ENCODE results near the gene TSPAN32. TPM values are rescaled to one million over a fixed set of nuclear protein-coding genes. Genes with fewer than 3 reads are reported as not detected.
A peak's percentile ranks its signal among the peaks of the same experiment; 100 is the strongest.

TSPAN32 gene
- total RNA-seq, 2 donors from 2014 or later: not detected

DNA sequence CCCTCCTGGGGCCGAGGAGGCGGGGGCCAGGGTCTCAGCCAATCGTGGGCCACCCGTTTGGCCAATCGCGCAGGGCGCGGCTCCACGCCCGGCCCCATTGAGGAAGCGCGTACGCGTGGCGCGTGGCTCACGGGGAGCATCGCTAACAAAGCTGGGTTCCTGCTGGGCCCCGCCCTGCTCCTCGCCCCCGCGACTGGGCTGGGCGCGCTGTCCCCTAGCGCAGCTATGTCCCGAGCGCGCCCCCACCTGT lies 30.8 kb upstream of the TSPAN32 start:
- Histone ChIP-seq H3K9me3 (ENCODE audit: control insufficient read depth, low read length) (no peaks in the 10 kb centered on the region), H3K4me3 (ENCODE audit: low read length) (no peak overlapping the region), H3K27ac (ENCODE audit: low read depth, low read length) (no peak overlapping the region), H3K4me1 (ENCODE audit: control insufficient read depth, insufficient read depth, low read length) (no peaks in the 10 kb centered on the region), H3K9ac (ENCODE audit: extremely low read depth, low read length, poor library complexity, severe bottlenecking) (no peak overlapping the region), H3K36me3 (ENCODE audit: control insufficient read depth, insufficient read depth, low read length) (no peaks in the 10 kb centered on the region), H3K27me3 (ENCODE audit: control insufficient read depth, insufficient read depth, low read length, poor library complexity, severe bottlenecking) (peaks cover 95% of the 10 kb centered on the region)
- no peak for DNase-seq
- no peak overlapping the region for H3K27ac Mint-ChIP-seq
- H3K27me3 Mint-ChIP-seq (ENCODE audit: insufficient read depth): peaks cover 88% of the 10 kb centered on the region
- no peak overlapping the region for H3K4me3 Mint-ChIP-seq
- TF ChIP-seq, protein P1, sequence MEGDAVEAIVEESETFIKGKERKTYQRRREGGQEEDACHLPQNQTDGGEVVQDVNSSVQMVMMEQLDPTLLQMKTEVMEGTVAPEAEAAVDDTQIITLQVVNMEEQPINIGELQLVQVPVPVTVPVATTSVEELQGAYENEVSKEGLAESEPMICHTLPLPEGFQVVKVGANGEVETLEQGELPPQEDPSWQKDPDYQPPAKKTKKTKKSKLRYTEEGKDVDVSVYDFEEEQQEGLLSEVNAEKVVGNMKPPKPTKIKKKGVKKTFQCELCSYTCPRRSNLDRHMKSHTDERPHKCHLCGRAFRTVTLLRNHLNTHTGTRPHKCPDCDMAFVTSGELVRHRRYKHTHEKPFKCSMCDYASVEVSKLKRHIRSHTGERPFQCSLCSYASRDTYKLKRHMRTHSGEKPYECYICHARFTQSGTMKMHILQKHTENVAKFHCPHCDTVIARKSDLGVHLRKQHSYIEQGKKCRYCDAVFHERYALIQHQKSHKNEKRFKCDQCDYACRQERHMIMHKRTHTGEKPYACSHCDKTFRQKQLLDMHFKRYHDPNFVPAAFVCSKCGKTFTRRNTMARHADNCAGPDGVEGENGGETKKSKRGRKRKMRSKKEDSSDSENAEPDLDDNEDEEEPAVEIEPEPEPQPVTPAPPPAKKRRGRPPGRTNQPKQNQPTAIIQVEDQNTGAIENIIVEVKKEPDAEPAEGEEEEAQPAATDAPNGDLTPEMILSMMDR (conservative IDR thresholded peaks at IDR 0.05): no peak
- H3K36me3 Mint-ChIP-seq (ENCODE audit: low read depth): no peaks in the 10 kb centered on the region
- no peaks in the 10 kb centered on the region for H3K4me1 Mint-ChIP-seq
- peaks cover 4% of the 10 kb centered on the region for H3K9me3 Mint-ChIP-seq
- WGBS, 2 experiments (ENCODE audit: insufficient coverage in 1 of 2, insufficient read length in 1 of 2): 30 to 41% methylated on average over 2 to 28 of the region's 28 CpGs

DNA sequence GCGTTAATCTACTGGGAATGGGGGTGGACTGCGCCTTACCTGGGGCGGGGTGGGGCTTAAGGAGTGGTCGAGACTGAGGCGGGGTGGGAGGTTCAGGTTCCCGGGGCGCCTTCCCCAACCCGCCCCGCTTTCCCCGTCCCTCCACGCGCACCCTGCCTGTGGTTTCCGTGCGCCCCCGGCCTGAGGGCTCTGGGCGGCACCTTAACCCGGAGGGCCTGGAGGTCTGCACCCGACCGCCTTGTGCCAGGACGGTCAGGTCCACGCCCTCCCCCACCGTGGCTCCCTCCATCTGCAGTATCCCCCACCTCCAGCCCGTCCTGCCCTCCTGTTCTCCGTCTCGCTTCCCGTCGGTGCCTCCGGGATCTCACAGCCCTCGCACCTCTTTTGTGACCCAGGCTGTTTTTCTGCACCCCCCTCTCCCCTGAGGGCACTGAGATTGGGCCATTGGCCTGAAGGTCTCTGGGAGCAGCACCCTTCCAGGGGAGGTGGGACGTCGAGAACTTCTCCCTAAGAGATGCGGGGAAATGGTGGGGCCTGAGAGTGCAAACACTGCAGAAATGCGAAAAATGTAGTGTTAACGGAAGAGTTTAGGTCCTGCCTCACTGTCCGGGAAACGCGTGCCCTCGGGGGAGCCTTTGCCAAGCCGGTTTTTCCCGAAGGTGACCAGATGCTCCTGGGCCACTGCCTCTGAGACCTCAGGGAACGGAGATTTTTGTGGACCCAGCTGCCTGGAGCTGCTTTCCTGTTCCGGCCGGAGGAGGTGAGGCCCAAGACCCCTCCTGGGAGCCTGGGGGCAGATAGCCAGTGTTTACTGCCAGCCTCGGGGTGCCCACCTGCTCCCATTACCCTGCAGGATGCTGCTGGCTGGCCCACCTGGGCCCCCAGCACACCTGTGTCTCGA lies 30.2 kb upstream of the TSPAN32 start:
- H3K27me3 ChIP-seq (ENCODE audit: control insufficient read depth, insufficient read depth, low read length, poor library complexity, severe bottlenecking): peaks cover 89% of the 10 kb centered on the region
- no peaks in the 10 kb centered on the region for H3K36me3 ChIP-seq (ENCODE audit: control insufficient read depth, insufficient read depth, low read length)
- no peaks in the 10 kb centered on the region for H3K4me1 Mint-ChIP-seq
- H3K27me3 Mint-ChIP-seq (ENCODE audit: insufficient read depth): peaks cover 87% of the 10 kb centered on the region
- TF ChIP-seq, protein P1 (conservative IDR thresholded peaks at IDR 0.05): no peak
- WGBS, 2 experiments (ENCODE audit: insufficient coverage in 1 of 2, insufficient read length in 1 of 2): 59 to 70% methylated on average over 25 to 45 of the region's 45 CpGs
- no peak overlapping the region for H3K27ac ChIP-seq (ENCODE audit: low read depth, low read length)
- no peak overlapping the region for H3K4me3 ChIP-seq (ENCODE audit: low read length)
- H3K27ac Mint-ChIP-seq: no peak overlapping the region
- peak; percentile 57 for DNase-seq
- H3K36me3 Mint-ChIP-seq (ENCODE audit: low read depth): no peaks in the 10 kb centered on the region
- H3K4me3 Mint-ChIP-seq: no peak overlapping the region
- H3K9me3 Mint-ChIP-seq: peaks cover 4% of the 10 kb centered on the region
- no peak overlapping the region for H3K9ac ChIP-seq (ENCODE audit: extremely low read depth, low read length, poor library complexity, severe bottlenecking)
- H3K4me1 ChIP-seq (ENCODE audit: control insufficient read depth, insufficient read depth, low read length): no peaks in the 10 kb centered on the region
- no peaks in the 10 kb centered on the region for H3K9me3 ChIP-seq (ENCODE audit: control insufficient read depth, low read length)

DNA sequence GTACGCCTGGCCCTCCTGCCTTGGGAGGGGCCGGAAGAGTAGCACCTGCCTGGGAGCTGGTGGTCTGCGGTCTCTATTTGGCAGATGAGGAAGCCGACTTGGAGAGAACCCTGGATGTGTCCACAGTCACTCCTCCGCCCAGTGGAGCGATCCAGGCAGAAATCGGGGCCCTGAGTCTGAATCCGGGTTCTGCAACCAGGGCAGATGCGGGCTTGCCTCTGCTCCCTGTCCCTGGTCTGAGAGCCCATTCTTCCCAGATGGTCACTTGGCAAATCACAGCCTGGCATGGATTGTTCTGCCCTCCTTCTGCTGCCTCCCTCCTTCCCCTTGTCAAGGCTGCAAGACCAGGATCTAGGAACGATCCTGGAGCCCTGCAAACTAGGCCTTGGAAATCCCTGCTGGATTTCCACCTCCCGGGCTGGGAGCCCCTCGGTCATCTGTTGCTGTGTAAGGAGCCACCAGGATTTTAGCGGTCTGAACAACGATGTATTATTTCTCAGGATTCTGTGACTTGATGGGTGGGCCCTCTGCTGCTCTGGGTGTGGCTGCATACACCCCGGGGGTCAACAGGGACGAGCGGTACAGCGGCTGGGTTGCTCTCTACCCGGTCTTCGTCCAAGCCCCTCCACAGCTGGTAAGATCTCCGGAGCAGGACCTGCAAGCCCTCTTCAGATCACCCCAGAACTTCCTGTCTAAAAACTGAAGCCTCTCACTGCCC lies 29.4 kb upstream of the TSPAN32 start:
- Histone ChIP-seq H3K9ac (ENCODE audit: extremely low read depth, low read length, poor library complexity, severe bottlenecking) (no peak overlapping the region), H3K36me3 (ENCODE audit: control insufficient read depth, insufficient read depth, low read length) (no peaks in the 10 kb centered on the region), H3K4me1 (ENCODE audit: control insufficient read depth, insufficient read depth, low read length) (no peaks in the 10 kb centered on the region), H3K27me3 (ENCODE audit: control insufficient read depth, insufficient read depth, low read length, poor library complexity, severe bottlenecking) (peaks cover 81% of the 10 kb centered on the region), H3K4me3 (ENCODE audit: low read length) (no peak overlapping the region), H3K9me3 (ENCODE audit: control insufficient read depth, low read length) (no peaks in the 10 kb centered on the region), H3K27ac (ENCODE audit: low read depth, low read length) (no peak overlapping the region)
- Mint-ChIP-seq H3K4me1 (no peaks in the 10 kb centered on the region), H3K36me3 (ENCODE audit: low read depth) (no peaks in the 10 kb centered on the region), H3K27me3 (ENCODE audit: insufficient read depth) (peaks cover 82% of the 10 kb centered on the region), H3K27ac (no peak overlapping the region), H3K9me3 (peaks cover 4% of the 10 kb centered on the region), H3K4me3 (no peak overlapping the region)
- DNase-seq: peak; percentile 41
- 93 to 99% methylated on average over 11 to 21 of the region's 21 CpGs for WGBS, 2 experiments (ENCODE audit: insufficient coverage in 1 of 2, insufficient read length in 1 of 2)
- TF ChIP-seq, protein P1 (conservative IDR thresholded peaks at IDR 0.05): no peak
